K562 (cell line): Measurements from ENCODE around the gene MARK3. TPM values are rescaled to one million over a fixed set of nuclear protein-coding genes. Genes with fewer than 3 reads are reported as not detected.

Experiments
- ATAC-seq: fragments of 200-7000 bp; cut with Tn5 transposase; 3 replicates; pipeline ENCODE4 v1.9.1; 2020; ENCODE audit warnings: moderate library complexity
- BruUV-seq: library from RNA; stranded (reverse); fragments of 400-500 nt; replicated peaks from 2 replicates; lab custom pipeline; 2021; lab: Mats Ljungman, UMichigan
- CTCF ChIA-PET: fragments of 300-600 bp; formaldehyde crosslinking; extraction: SDS; loops from one replicate; lab custom pipeline; 2021; ENCODE audit warnings: low intra/inter-chr PET ratio; lab: Yijun Ruan, JAX
- POLR2A ChIA-PET: fragments of 300-600, 350-650 bp; sonication (Branson Sonifier 250); formaldehyde crosslinking; extraction: SDS; loops from one replicate; lab custom pipeline; 2021; ENCODE audit warnings: antibody characterized with exemption, inconsistent platforms; lab: Yijun Ruan, JAX
- DNase-seq, 4 experiments: peaks; one replicate each; pipeline versions ENCODE4 v3.0.0 to v3.0.0-alpha.2; 2011 to 2018; ENCODE audit warnings: low spot score in 3 of 4, mixed read lengths in 3 of 4; ENCODE audit errors: extremely low read depth in 1 of 4
- FAIRE-seq: peaks from 2 replicates; lab custom pipeline; 2011; peaks lifted over from hg19 to GRCh38; lab: Jason Lieb, UNC
- H2AFZ ChIP-seq: 2 replicates; pipeline ENCODE4 v1.6.0; 2011; ENCODE audit warnings: low read depth, low read length, control low read depth, inconsistent platforms
- H3K27ac ChIP-seq: fragments of 200-600 bp; 3 replicates; pipeline ENCODE4 v1.8.0; 2011; ENCODE audit warnings: low read depth, mild to moderate bottlenecking, control low read depth, inconsistent platforms, low read length, moderate library complexity, mixed read lengths; ENCODE audit errors: extremely low read depth
- H3K27me3 ChIP-seq, 2 experiments: fragments of 300-600 bp in 1 of 2; 2 replicates in 1 of 2; 3 replicates in 1 of 2; pipeline versions ENCODE4 v1.6.0 to v1.8.0; 2011; ENCODE audit warnings: inconsistent platforms in 2 of 2, low read length in 2 of 2, mild to moderate bottlenecking in 1 of 2, mixed read lengths in 1 of 2, moderate library complexity in 1 of 2; ENCODE audit not compliant: control insufficient read depth in 2 of 2, insufficient read depth in 2 of 2
- H3K36me3 ChIP-seq: fragments of 300-600 bp; 3 replicates; pipeline ENCODE4 v1.8.0; 2011; ENCODE audit warnings: mild to moderate bottlenecking, low read length, inconsistent platforms; ENCODE audit not compliant: control insufficient read depth, insufficient read depth
- H3K4me1 ChIP-seq, 2 experiments: fragments of 200-600 bp in 1 of 2; replicated peaks in 1 of 2; 2 replicates in 1 of 2; 3 replicates in 1 of 2; pipeline versions ENCODE4 v1.5.1 to v1.8.0; 2011; ENCODE audit warnings: inconsistent platforms in 2 of 2, low read length in 2 of 2, mild to moderate bottlenecking in 1 of 2, mixed read lengths in 1 of 2, moderate library complexity in 1 of 2; ENCODE audit not compliant: control insufficient read depth in 2 of 2, insufficient read depth in 2 of 2
- H3K4me2 ChIP-seq: 2 replicates; pipeline ENCODE4 v1.6.1; 2011; ENCODE audit warnings: low read length, control low read depth, inconsistent platforms, mixed read lengths; ENCODE audit not compliant: insufficient read depth
- H3K4me3 ChIP-seq: fragments of 200-600 bp; sonication (generic), shearing (Covaris generic); 2 replicates; pipeline ENCODE4 v1.5.1; 2016; ENCODE audit warnings: control low read depth, inconsistent platforms
- H3K79me2 ChIP-seq: fragments of 200-600 bp; 3 replicates; pipeline ENCODE4 v1.8.0; 2011; ENCODE audit warnings: low read length, inconsistent platforms; ENCODE audit not compliant: control insufficient read depth, insufficient read depth
- H3K9ac ChIP-seq, 2 experiments: 2 replicates each; pipeline versions ENCODE4 v1.6.0 to v1.6.1; 2011; ENCODE audit warnings: low read depth in 2 of 2, low read length in 2 of 2, control low read depth in 1 of 2, inconsistent platforms in 1 of 2, mild to moderate bottlenecking in 1 of 2, mixed read lengths in 1 of 2; ENCODE audit not compliant: insufficient read depth in 1 of 2
- H3K9me1 ChIP-seq: one replicate; pipeline ENCODE4 v1.6.0; 2011; ENCODE audit warnings: inconsistent platforms, mild to moderate bottlenecking, low read length, moderate library complexity; ENCODE audit not compliant: control insufficient read depth, insufficient read depth
- H3K9me3 ChIP-seq: replicated peaks from 2 replicates; pipeline ENCODE4 v1.5.1; 2011; ENCODE audit warnings: low read depth, low read length, inconsistent platforms; ENCODE audit not compliant: control insufficient read depth, insufficient read depth
- H4K20me1 ChIP-seq: replicated peaks from 2 replicates; pipeline ENCODE4 v1.6.1; 2011; ENCODE audit warnings: low read length, inconsistent platforms, mixed read lengths; ENCODE audit not compliant: control insufficient read depth, insufficient read depth
- HNRNPK ChIP-seq: fragments of 200-400 bp; formaldehyde crosslinking; IDR thresholded peaks from one replicate; pipeline ENCODE4 v1.6.1; 2018; ENCODE audit warnings: mild to moderate bottlenecking, low read depth, low read length; ENCODE audit not compliant: poor library complexity, severe bottlenecking
- NR2C1 ChIP-seq, 2 experiments: fragments of 450-650 bp; IDR thresholded peaks; 2 replicates each; pipeline ENCODE4 v1.6.1; 2017; ENCODE audit warnings: mild to moderate bottlenecking in 2 of 2, antibody characterized with exemption in 1 of 2, inconsistent platforms in 1 of 2, missing compliant biosample characterization in 1 of 2, missing genetic modification characterization in 1 of 2
- POLR3G ChIP-seq: IDR thresholded peaks from 2 replicates; pipeline ENCODE4 v1.6.1; 2011; ENCODE audit not compliant: insufficient read length, insufficient replicate concordance; ENCODE audit errors: extremely low read depth
- REST ChIP-seq, 2 experiments: fragments of 450-650 bp; formaldehyde crosslinking in 1 of 2; IDR thresholded peaks; 2 replicates each; pipeline versions ENCODE4 v1.4.0 to v1.6.1; 2014 to 2020; ENCODE audit warnings: mild to moderate bottlenecking in 2 of 2, borderline replicate concordance in 1 of 2, low read depth in 1 of 2
- RHOXF2B ChIP-seq: fragments of 250-450 bp; sonication (Bioruptor Pico); conservative IDR thresholded peaks from 2 replicates; pipeline ENCODE4 v1.5.1; 2021
- SMAD1 ChIP-seq: fragments of 150-350 bp; IDR thresholded peaks from 2 replicates; pipeline ENCODE4 v1.6.1; 2014; ENCODE audit warnings: low read length, low read depth; ENCODE audit not compliant: partially characterized antibody
- SP1 ChIP-seq: sonication (generic); formaldehyde crosslinking; IDR thresholded peaks from 2 replicates; pipeline ENCODE4 v1.8.1; 2022; ENCODE audit warnings: mild to moderate bottlenecking, missing genetic modification reagents
- ZBTB34 ChIP-seq: fragments of 250-450 bp; sonication (Bioruptor Pico); IDR thresholded peaks from 2 replicates; pipeline ENCODE4 v1.8.0; 2021; ENCODE audit warnings: mild to moderate bottlenecking, moderate library complexity
- WGBS: fragments of 100-300 bp; shearing (Covaris generic); methylation state at CpG from one replicate; pipeline ENCODE4 v1.1.6; 2016; ENCODE audit warnings: low coverage, mixed read lengths; ENCODE audit not compliant: insufficient coverage; ENCODE audit errors: missing lambda C conversion rate; 5-methylcytosine and 5-hydroxymethylcytosine counted together
- in situ Hi-C: fragments of 300-500 bp; cut with MboI; formaldehyde crosslinking; loops from 4 replicates; pipeline ENCODE4 v1.15.0; 2018; ENCODE audit warnings: inconsistent platforms, mixed read lengths
- intact Hi-C: fragments of 100-400 bp; cut with micrococcal nuclease; formaldehyde crosslinking; loops from 2 replicates; pipeline ENCODE4 v1.14.2; 2022
- polyA plus RNA-seq, 8 experiments: library from polyadenylated mRNA; depleted of rRNA in 4 of 8; stranded (reverse) in 5 of 8; unstranded in 3 of 8; fragments of >200 nt; fragmentation: Nextera tagmentation in 2 of 8; fragmentation: Illumina TruSeq in 1 of 8; extraction: Ambion mirVana in 2 of 8; extraction: Trizol in 1 of 8; gene quantifications; 2 replicates each; pipeline versions ENCODE4 v1.2.1 to v1.2.3, GENCODE V29; 2011 to 2014; ENCODE audit warnings: inconsistent platforms in 1 of 8, missing spikeins in 1 of 8
- total RNA-seq, 7 experiments: library from RNA; depleted of rRNA in 6 of 7; stranded (reverse); fragments of >200 nt in 6 of 7; fragmentation: Illumina TruSeq in 2 of 7; extraction: Trizol in 2 of 7; gene quantifications; 2 replicates each; pipeline versions ENCODE4 v1.2.1 to v1.2.3, GENCODE V29; 2011 to 2021; ENCODE audit warnings: low replicate concordance in 1 of 7

MARK3 gene
- total and polyA plus RNA-seq, 9 of the 15 experiments (the other 6 are each of a cell fraction or from before 2014, with no cell fraction given) = 10.1 to 68.7 (median 56.3) TPM

- Histone ChIP-seq H3K9me1 (no peaks in the 10 kb centered on the region), H3K79me2 (no peaks in the 10 kb centered on the region), H3K27me3 (no peaks in the 10 kb centered on the region), H3K4me2 (no peak overlapping the region), H3K9me3 (no peaks in the 10 kb centered on the region), H3K4me3 (no peak overlapping the region), H2AFZ (no peak overlapping the region), H3K4me1 (no peaks in the 10 kb centered on the region), H4K20me1 (no peaks in the 10 kb centered on the region), H3K27ac (no peak overlapping the region), H3K36me3 (peaks cover 55% of the 10 kb centered on the region), H3K9ac (peak overlapping the region in 1 of 2 experiments; percentile 61; a peak in 1 of 4 replicates)
- POLR2A ChIA-PET = no interaction called here
- in situ Hi-C loops = no loop called here
- DNase-seq = no peak
- no peak for ATAC-seq
- intact Hi-C loops = no loop called here
- no peak for TF ChIP-seq NR2C1 (IDR thresholded peaks at IDR 0.05)
- no peak for TF ChIP-seq NR2C1 (tag; IDR thresholded peaks at IDR 0.05)
- no peak for TF ChIP-seq HNRNPK
- no peak for TF ChIP-seq SMAD1
- no peak for TF ChIP-seq POLR3G
- no peak for TF ChIP-seq REST (IDR thresholded peaks at IDR 0.05; ENCODE audit: borderline replicate concordance)
- no peak for TF ChIP-seq REST (CRISPR knock-in tag; IDR thresholded peaks at IDR 0.05; ENCODE audit: low read depth)
- TF ChIP-seq RHOXF2B (CRISPR knock-in tag) = no peak
- no peak for TF ChIP-seq ZBTB34
- no peak for TF ChIP-seq SP1 (CRISPR knock-in tag)
- no TSS peak for BruUV-seq
- 94% methylated on average over 10 of the region's 10 CpGs for WGBS
- no peak for FAIRE-seq
- CTCF ChIA-PET = no interaction called here
Measured at GRCh38 chr14:103491691-103492090, 106.5 kb downstream of the MARK3 start.
